Activated CD8-positive, alpha-beta memory T cell treated with anti-CD3 and anti-CD28 coated beads for 1 hour (primary cell): Measurements from ENCODE around the gene ETHE1.
A peak's percentile ranks its signal among the peaks of the same experiment; 100 is the strongest.
"Not testable (repeated sequence)": the region's sequence is repeated elsewhere in the genome, so short reads cannot be mapped to it uniquely, and the experiment has no call there.

Experiments
- DNase-seq, 2 donors: peaks; one replicate each; pipeline ENCODE4 v3.0.0-alpha.2; 2020; ENCODE audit warnings: low read depth in 1 of 2; ENCODE audit errors: extremely low read depth in 1 of 2

The ETHE1 gene

DNA sequence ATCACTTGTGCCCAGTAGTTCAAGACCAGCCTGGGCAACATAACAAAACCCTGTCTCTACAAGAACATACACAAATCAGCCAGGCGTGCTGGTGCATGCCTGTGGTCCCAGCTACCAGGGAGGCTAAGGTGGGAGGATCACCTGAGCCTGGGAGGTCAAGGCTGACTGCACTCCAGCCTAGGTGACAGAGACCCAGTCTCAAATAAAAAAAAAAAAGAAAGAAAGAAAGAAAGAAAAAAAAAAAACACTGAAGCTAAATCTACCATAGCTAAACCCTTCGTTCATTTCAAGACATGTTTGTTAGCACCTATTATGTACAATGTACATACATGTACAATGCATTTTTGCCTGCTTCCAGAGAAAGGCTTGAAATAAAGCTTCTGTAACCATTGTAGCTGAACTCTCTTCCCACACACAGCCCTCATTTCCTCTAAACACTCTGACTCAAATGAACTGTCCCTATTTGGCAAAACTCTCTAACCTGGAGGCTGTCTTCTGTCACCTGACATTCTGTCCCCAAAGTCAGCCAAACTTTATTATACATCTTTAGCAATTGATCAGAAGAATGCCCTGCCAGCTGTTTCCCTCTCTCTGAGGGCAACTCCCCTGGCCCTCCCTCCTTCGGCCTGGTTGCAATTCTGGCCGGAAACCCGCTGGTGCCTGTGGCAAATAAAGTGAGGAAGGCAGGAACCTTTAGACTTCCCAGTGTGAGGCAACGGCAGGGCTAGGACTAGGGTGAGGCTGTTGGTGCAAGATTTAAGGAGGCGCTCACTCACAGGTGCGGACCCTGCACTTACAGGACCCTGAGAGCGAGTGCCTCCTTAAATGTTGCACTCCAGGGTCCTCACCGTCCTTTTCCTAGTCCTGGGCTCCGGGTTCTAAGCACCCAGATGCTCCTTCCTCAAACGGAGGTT lies 1.8 kb downstream of the ETHE1 start:
- DNase-seq = no peak

DNA sequence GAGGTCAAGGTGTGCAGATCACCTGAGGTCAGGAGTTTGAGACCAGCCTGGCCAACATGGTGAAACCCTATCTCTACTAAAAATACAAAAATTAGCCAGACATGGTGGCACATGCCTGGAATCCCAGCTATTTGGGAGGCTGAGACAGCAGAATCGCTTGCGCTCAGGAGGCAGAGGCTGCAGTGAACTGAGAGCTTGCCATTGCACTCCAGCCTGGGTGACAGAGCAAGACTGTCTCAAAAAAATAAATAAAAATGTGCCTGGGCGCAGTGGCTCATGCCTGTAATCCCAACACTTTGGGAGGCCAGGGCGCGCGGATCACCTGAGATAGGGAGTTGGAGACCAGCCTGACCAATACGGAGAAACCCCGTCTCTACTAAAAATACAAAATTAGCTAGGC lies 3.3 kb downstream of the ETHE1 start:
- DNase-seq = not testable (repeated sequence)

DNA sequence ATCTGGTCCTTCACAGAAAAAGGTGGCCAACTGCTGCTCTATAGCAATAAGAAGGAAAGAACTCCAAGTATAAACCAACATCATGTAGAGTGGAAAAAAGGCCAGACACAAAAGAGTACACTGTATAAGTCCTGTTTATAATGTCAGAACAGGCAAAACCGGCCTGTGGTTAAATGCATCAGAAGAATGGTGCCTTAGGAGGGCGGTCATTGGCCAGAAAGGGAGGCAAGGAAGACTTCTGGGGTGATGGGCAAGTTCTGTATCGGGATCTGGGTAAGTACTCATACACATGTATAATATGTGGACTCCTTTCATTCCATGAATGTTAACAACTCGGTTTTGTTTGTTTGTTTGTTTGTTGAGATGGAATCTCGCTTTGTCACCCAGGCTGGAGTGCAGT lies 4.1 kb downstream of the ETHE1 start:
- no peak for DNase-seq

DNA sequence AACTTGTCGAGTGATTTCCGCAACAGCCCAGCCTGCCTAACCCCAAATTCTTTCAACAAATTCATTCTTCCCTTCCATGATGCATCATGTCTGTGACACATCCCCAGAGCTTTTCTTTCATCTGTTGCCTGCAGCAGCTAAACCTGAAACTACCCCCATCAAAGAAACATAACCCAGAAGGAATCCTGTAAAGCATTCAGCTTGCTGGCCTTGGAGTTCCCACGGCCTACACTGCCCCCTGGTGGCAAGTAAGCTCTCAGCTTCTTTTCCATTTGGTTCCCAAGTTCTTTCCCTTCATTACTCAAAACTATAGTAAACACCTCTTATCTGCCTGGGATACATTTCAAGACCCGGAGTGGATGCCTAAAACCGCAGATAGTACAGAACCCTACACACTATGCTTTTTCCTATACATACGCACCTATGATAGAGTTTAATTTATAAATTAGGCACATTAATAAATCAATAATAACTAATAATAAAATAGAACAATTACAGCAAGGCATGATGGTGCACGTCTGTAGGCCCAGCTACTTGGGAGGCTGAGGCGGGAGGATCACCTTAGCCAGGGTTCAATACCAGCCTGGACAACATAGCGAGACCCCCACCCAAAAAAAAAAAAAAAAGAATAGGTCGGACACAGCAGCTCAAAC lies 7.4 kb downstream of the ETHE1 start:
- peak; percentile 68 to 75 for DNase-seq

DNA sequence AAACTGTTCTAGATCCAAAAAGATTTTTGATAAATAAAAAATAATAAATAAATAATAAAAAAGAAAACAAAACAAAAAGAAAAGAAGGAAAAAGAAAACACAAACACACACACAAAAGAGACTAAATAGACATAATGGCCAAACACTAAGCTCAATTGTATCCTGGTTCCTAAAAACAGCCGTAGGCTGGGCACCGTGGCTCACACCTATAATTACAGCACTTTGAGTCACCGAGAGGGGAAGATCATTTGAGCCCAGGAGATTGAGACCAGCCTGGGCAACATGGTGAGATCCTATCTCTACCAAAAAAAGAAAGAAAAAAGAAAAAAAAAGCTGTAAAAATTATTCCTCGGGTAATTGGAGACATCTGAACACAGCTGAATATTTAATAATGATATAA lies 8.9 kb downstream of the ETHE1 start:
- DNase-seq = no peak

DNA sequence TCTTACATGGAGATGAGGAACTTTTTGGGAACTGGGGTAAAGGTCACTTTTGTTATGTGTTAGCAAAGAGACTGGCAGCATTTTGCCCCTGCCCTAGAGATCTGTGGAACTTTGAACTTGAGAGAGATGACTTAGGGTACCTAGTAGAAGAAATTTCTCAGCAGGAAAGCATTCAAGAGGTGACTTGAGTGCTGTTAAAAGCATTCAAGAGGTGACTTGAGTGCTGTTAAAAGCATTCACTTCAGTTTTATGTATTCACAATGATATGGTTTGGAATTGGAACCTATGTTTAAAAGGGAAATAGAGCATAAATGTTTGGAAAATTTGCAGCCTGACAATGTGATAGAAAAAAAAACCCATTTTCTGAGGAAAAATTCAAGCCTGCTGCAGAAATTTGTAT lies 14.6 kb downstream of the ETHE1 start:
- DNase-seq = not testable (repeated sequence)

DNA sequence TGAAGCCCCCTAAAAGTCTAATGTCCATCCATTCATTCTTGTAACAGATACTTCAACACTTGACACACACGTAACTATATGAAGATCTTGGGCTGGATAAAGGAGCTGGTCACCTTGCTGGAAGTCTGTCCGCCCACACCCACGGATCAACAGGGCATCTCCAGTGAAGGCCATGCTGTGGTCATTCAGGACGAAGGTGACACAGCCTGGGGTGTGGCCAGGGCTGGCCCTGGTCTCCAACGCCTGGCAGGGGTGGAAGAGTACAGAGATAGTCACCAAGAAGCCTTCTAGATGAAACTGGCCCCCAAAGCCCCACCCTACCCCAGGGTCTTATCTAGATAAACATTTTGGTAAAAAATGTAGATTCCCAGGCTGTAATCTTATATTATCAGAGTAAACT lies 15.7 kb downstream of the ETHE1 start:
- DNase-seq = no peak

DNA sequence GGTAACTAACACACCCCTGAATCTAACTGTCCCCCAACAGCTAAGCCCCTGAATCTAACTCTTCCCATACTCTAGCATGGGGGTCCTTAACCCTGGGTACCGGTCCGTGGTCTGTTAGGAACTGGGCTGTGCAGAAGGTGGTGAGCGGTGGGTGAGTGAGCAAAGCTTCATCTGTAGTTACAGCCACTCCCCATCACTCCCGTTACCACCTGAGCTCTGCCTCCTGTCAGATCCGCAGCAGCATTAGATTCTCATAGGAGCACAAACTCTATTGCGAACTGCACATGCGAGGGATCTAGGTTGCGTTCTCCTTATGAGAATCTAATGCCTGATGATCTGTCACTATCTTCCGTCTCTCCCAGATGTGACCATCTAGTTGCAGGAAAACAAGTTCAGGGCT lies 16.3 kb downstream of the ETHE1 start:
- no peak for DNase-seq

DNA sequence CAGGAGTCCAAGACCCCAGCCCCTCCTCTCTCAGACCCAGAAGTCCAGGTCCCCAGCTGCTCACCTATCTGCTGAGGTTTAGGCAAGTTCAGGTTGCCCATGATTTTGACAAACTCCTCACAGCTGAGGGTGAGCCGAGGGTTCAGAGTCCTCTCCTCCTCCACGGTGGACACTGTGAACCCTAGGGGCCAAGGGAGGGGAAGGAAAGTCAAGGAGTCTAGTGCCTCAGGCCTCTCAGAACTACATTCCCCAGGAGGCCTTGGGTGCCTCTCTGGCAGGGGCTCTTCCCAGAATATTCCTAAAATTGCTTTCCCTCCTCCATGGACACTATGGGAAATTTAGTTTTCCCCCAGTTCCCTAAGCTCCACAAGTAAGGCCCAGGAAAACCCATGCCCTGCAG lies 19.1 kb downstream of the ETHE1 start:
- DNase-seq = no peak

DNA sequence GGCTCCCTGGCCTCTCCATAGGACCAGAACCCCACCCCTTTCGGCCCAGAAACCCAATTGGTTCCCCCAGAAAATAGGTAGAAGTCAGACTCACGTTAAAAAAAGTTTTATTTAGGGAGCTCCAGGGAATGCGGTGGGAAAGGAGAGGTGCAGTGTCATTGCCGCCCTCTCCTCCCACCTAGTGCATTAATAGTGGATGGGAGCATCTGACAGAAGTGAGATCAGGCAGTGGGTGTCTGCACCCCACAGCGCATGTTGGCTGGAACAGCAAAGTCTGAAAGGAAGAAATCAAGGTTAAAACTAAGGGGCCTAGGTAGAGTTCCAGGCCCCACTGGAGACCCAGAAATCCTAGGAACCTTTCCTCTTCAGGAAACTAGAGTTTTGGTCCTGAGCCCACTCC lies 20.4 kb downstream of the ETHE1 start:
- DNase-seq = no peak

DNA sequence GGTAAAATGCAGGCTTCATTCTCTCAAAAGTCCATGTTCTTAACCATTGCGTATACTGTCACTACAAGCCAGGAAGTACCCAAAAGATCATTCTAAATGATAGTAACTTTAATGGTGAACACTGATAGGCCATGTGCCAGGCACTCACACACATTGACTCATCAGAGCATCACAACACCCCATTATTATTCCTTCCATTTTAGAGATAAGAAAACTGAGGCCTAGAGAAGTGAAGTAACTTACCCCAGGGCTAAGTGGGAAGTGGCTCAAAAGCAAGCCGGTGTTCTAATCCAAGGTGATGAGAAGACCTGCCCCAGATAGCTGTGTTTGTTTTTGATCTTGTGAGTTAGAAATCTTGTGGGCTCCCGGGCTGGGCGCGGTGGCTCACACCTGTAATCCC lies 21.1 kb downstream of the ETHE1 start:
- DNase-seq = no peak

DNA sequence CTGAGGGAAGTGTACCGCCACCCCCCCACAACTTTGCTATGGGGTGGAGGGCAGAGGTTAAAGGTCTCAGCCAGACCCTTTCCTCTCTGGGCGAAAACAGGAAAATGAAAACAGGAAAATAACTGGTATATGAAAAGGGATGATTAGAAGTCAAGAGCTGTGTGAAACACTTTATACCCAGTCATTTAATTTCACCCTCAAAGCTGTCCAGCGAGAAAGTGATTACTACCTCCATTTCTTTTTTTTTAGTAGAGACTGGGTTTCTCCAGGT lies 21.9 kb downstream of the ETHE1 start:
- no peak for DNase-seq

DNA sequence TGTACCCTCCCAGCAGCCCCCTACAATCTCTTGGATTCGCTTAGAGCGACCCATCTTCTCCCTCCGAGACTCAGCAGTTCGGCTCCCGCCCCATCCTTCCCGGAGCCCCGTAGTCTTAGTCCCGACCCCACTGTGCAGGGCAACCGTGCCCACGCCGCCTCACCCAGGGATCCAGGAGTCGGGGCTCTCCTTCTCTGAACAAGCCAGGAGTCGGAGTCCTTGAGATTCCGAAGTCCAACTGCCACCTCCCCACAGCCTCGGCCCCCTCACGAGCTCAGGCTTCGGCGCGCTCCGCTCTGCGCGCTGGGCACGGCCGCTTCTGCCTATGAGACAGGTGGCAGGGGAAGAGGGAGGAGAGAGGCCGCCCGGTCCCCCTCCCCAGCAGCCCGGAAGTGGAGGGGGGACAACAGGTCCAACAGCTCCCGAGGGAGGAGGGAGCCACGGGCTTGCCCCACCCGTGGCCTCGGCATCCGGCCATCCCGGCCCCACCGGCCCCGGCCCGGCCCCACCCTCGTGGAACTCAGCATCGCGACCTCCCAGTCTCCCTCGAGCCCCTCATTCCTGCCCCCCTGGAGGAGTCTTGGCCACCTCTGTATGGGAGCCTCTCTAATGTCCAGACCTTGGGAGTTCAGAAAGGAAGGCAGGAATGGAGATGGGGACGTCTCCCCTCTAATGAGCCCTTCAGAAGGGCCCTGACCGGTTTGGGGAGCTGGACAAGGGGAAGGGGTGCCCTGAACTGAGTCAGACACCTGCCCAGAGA lies 22.4 kb downstream of the ETHE1 start, which contains the start of gene PHLDB3:
PHLDB3 (minus strand) TSS at position 321 of the 760 bp plus-strand sequence. CDS start 628 bp downstream, outside the sequence.
- peak in 1 of 2 donors; percentile 30 for DNase-seq

DNA sequence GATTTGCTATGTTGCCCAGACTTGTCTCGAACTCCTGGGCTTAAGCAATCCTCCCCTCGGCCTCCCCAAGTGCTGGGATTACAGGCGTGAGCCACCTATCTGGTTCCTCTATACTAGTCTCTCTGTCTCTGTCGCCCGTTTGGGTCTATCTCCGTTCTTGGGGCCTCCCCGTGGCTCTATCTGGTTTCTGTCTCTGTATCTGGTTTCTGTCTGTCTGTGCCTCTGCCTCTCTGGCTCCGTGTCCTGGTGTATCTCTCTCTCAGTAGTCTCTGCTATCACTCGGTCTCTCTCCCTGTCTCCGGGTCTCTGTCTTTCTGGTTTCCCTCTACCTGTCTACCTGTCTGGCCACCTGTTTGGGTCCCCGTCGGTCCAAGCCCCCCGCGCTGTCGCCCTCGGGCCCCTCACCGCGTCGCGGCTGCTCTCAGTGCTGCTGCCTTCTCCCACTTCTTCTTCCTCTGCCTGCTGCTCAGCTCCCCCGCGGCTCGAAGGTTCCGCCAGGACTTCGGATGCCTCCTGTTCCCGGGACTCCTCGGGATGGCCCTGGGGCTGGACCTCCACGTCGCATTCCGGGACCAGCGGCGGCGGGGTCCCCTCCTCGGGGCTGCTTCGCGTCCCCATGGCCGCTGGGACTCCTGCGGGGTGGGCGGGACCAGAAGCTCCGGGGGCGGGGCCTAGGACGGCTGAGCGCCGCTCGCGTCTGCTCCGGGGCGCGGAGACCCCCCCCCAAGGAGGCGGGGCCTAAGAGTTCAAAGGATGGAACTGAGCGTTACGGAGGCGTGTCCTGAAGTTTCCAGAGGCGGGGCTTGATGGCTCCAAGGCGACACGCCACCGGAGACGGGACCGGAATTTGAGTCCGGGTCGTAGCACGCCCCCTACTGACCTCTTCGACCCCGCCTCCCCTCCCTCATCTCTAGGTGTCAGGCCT lies 23.2 kb downstream of the ETHE1 start:
- peak; percentile 98 to 99 for DNase-seq

DNA sequence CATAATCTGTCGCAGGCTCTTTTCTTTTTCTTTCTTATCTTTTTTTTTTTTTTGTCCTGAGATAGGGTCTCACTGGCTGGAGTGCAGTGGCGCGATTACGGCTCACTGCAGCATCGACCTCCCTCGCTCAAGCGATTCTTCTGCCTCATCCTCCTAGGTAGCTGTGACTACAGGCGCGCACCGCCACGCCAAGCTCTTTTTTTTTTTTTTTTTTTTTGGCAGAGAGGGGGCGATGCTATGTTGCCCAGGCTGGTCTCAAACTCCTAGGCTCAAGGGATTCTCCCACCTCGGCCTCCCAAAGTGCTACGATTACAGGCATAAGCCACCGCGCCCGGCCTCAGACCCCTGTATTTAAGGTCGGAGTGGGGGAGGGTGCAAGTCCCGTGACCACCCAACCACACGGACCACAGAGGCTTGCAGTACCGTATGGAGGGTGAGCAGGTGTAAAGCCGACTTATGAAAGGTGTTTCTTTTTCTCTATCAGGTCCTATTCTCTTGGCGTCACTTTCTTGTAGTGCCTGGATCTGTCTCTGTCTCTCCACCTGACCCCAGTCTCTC lies 24.5 kb downstream of the ETHE1 start:
- no peak for DNase-seq

DNA sequence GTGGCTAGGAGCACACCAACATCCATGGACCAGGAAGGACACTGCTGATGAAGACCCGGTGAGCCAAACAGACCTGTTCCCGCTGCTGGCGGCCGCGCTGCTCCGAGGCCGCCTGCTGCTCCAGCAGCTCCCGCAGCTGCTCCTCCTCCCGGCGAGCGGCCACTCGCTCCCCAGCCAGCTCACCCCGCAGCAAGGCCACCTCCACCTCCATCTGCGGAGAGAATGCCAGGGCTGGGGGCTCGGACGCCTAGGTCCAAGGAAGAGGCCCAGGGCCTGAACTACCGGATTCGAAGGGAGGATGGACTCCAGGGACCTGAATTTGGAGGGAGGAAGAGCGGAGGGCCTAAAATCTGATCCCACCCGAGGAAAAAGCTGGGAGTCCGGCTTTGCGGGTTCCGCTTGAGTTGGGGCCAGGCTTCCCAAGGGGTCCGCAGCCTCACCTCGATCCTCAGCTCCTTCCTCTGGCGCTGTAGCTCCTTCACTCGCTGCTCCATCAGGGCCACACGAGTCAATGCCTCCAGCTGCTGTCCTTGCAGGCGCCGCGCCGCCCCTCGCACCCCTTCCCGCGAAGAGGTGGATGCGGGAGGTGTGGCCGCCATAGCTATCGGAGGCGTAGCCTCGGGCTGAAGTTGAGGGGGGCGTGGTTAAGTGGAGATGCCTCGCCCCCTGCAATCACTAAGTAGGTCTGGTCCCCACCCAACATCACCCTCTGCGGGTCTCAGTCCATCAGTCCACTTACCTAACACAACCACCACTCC lies 25.2 kb downstream of the ETHE1 start:
- no peak for DNase-seq

DNA sequence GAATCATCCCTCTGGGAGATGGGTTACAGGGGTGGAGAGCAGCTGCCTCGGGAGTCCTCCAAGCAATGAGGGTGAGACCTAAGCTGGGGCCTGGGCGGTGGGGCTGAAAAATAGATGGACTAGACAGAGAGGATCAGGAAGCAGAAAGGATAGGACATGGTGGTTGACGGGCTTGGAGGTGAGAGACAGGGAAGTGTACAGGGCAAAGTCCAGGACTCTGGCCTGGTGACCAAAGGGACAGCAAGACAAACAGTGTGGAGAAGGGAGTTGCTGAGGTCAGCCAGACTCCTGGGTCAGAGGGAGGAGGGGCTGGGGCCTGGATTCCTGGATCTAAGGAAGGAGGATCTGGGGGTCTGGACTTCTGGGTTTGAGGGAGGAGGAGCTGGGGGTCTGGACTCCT lies 28.0 kb downstream of the ETHE1 start:
- no peak for DNase-seq

DNA sequence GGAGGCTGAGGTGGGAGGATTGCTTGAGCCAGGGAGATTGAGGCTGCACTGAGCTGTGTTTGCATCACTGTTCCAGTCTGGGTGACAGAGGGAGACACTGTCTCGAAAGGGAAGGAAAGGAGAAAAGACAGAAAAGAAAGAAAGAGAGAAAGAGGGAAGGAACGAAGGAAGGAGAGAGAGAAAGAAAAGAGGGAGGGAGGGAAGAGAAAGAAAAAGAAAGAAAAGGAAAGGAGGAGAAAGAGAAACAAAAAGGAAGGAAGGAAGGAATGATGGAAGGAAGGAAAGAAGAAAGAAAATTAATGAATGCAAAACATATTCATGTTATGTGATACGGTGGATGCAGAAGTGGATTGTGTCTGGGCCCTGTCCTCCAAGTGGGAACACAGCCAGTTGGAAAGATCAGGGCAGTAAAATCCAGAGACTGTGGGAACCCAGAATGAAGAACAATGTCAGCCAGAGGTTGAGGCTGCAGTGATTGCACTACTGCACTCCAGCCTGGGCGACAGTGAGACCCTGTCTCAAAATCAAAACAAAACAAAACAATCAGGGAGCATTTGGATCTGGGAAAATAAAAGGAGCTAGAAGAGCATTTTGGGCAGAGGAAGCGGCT lies 28.7 kb downstream of the ETHE1 start:
- no peak for DNase-seq

DNA sequence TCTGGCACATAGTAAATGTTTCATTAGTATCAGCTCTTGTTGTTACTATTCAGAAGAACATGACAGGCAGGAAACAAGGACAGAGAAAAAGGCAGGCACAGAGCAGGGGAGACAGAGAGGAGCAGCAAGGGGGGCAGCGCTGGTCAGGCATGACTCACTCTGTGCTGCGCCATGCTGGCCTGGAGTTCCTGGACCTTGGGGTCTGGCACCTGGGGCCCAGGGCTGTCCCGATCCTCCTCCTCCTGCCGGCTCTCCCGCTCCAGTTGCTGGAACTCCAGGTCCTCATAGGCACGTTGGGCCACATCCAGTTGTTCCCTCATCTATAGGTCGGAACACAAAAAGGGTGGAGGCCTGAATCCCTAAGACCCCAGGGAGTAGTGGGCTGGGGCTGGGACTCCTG lies 30.0 kb downstream of the ETHE1 start:
- no peak for DNase-seq
